Spleen (tissue), 11 donors: Measurements from ENCODE around the gene PTBP2. TPM values are rescaled to one million over a fixed set of nuclear protein-coding genes. Genes with fewer than 3 reads are reported as not detected.

Experiments used
- DNase-seq: peaks from one replicate; pipeline ENCODE4 v3.0.0-alpha.2; 2020
- H3K27ac ChIP-seq, 8 donors: fragments of 200-600 bp; sonication (generic) in 7 of 8; 1 replicate in 4 of 8; 2 replicates in 4 of 8; pipeline versions ENCODE4 v1.5.0 to v1.8.0; 2016 to 2021; ENCODE audit warnings: inconsistent platforms in 4 of 8, mild to moderate bottlenecking in 4 of 8, moderate library complexity in 1 of 8
- H3K27me3 ChIP-seq, 7 donors: fragments of 200-600 bp; sonication (generic) in 6 of 7; replicated peaks in 1 of 7; 1 replicate in 4 of 7; 2 replicates in 3 of 7; pipeline versions ENCODE4 v1.5.0 to v1.8.0; 2016 to 2021; ENCODE audit warnings: inconsistent platforms in 3 of 7, mild to moderate bottlenecking in 1 of 7
- H3K36me3 ChIP-seq, 6 donors: fragments of 200-600 bp; sonication (generic) in 5 of 6; 1 replicate in 4 of 6; 2 replicates in 2 of 6; pipeline versions ENCODE4 v1.5.0 to v1.8.0; 2016 to 2021; ENCODE audit warnings: inconsistent platforms in 2 of 6
- H3K4me1 ChIP-seq, 6 donors: fragments of 200-600 bp; sonication (generic) in 5 of 6; 1 replicate in 3 of 6; 2 replicates in 3 of 6; pipeline versions ENCODE4 v1.5.0 to v1.8.0; 2016 to 2021; ENCODE audit warnings: inconsistent platforms in 3 of 6
- H3K4me3 ChIP-seq, 8 donors: fragments of 200-600 bp; sonication (generic) in 7 of 8; 1 replicate in 4 of 8; 2 replicates in 4 of 8; pipeline versions ENCODE4 v1.5.0 to v1.8.0; 2016 to 2021; ENCODE audit warnings: inconsistent platforms in 4 of 8, mild to moderate bottlenecking in 4 of 8, moderate library complexity in 2 of 8
- H3K9me3 ChIP-seq, 8 donors: fragments of 200-600 bp; sonication (generic) in 7 of 8; 1 replicate in 4 of 8; 2 replicates in 4 of 8; pipeline versions ENCODE4 v1.5.0 to v1.8.0; 2016 to 2021; ENCODE audit warnings: inconsistent platforms in 4 of 8
- POLR2A ChIP-seq, 3 donors: fragments of 450-650 bp; IDR thresholded peaks; one replicate each; pipeline ENCODE4 v1.5.1; 2017; ENCODE audit warnings: antibody characterized with exemption in 3 of 3, mild to moderate bottlenecking in 1 of 3
- POLR2AphosphoS5 ChIP-seq, 3 donors: sonication (generic); formaldehyde crosslinking; IDR thresholded peaks; one replicate each; pipeline ENCODE4 v1.5.1; 2017; ENCODE audit warnings: antibody characterized with exemption in 3 of 3
- WGBS, 5 donors: extraction: QIAGEN DNeasy Blood & Tissue Kit in 3 of 5; methylation state at CpG; one replicate each; pipeline versions ENCODE4 v1.1.5 to v1.1.7; 2013 to 2018; 5-methylcytosine and 5-hydroxymethylcytosine counted together
- intact Hi-C: fragments of 100-400 bp; cut with DNase I; formaldehyde crosslinking; loops from one replicate; pipeline ENCODE4 v1.15.0; 2023; ENCODE audit warnings: low total_unique reads
- polyA plus RNA-seq, 3 donors: library from polyadenylated mRNA; stranded (reverse); fragments of 200-250 nt; gene quantifications; one replicate each; pipeline ENCODE4 v1.2.1, GENCODE V29; 2013
- total RNA-seq, 7 donors: library from RNA; depleted of rRNA in 3 of 7; stranded (reverse); fragments of >200 nt in 3 of 7; fragmentation: NEBNext Ultra II Directional in 4 of 7; extraction: Animal tissue kit (Norgen Biotek cat#: 25700) in 4 of 7; gene quantifications; one replicate each; pipeline versions ENCODE4 v1.1.0 to v1.2.1, GENCODE V29; 2016 to 2021
- TF ChIP-seq, protein P1 (sequence below), 11 experiments: fragments of 200-600 bp in 7 of 11; fragments of 450-650 bp in 4 of 11; sonication (generic) in 4 of 11; IDR thresholded peaks in 8 of 11; conservative IDR thresholded peaks in 3 of 11; 1 replicate in 7 of 11; 2 replicates in 4 of 11; pipeline versions ENCODE4 v1.4.0 to v1.8.0; 2016 to 2021; ENCODE audit warnings: antibody characterized with exemption in 11 of 11, inconsistent platforms in 4 of 11, mild to moderate bottlenecking in 1 of 11
- donor health status: healthy with polysubstance abuse.
- donor health status: DM: no; HTN: no; CAD: no; lungs with moderate emphysema.
- donor health status: DM: no; HTN: no; CAD: no.
- donor health status: Bipolar disorder and iron deficiency.
- donor health status: healthy.
- donor health status: DM: no; HTN: no; CAD: no.
- donor health status: DM: yes; HTN: yes; CAD: no.

PTBP2 gene
- total and polyA plus RNA-seq, 10 donors: 15.4 to 89.9 (median 25.9) TPM

DNA sequence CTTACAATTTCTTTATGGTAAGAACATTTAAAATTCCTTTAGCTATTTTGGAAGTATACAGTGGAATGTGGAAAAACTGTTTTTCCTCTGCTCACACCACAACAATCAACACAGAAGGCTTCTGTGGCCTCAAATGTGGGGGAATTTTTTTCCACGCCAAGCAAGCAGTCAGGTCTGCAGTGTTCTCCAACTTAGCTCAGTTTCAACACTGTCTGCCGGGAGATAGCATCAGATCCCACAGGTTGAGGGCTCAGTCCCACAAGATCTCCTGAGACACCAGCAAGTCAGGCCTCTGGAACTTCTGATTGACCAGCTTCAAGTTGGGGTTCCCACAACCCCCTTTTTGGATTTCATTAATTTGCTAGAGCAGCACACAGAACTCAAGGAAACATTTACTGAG, 50.3 kb downstream of the PTBP2 start:
- Histone ChIP-seq H3K36me3 (peaks cover 0 to 69% (median 14%) of the 10 kb centered on the region in 6 donors), H3K4me1 (no peaks in the 10 kb centered on the region), H3K4me3 (no peak overlapping the region), H3K27ac (no peak overlapping the region), H3K9me3 (no peaks in the 10 kb centered on the region), H3K27me3 (no peaks in the 10 kb centered on the region)
- WGBS, 5 donors: 91 to 97% (median 96%) methylated on average over 2 of the region's 2 CpGs
- intact Hi-C loops: no loop called here
- no peak for TF ChIP-seq POLR2A (IDR thresholded peaks at IDR 0.05)
- TF ChIP-seq POLR2AphosphoS5 (IDR thresholded peaks at IDR 0.05): no peak
- TF ChIP-seq, protein P1, sequence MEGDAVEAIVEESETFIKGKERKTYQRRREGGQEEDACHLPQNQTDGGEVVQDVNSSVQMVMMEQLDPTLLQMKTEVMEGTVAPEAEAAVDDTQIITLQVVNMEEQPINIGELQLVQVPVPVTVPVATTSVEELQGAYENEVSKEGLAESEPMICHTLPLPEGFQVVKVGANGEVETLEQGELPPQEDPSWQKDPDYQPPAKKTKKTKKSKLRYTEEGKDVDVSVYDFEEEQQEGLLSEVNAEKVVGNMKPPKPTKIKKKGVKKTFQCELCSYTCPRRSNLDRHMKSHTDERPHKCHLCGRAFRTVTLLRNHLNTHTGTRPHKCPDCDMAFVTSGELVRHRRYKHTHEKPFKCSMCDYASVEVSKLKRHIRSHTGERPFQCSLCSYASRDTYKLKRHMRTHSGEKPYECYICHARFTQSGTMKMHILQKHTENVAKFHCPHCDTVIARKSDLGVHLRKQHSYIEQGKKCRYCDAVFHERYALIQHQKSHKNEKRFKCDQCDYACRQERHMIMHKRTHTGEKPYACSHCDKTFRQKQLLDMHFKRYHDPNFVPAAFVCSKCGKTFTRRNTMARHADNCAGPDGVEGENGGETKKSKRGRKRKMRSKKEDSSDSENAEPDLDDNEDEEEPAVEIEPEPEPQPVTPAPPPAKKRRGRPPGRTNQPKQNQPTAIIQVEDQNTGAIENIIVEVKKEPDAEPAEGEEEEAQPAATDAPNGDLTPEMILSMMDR (IDR thresholded peaks at IDR 0.05 in 8 of 11, conservative IDR thresholded peaks at IDR 0.05 in 3 of 11): no peak
- no peak for DNase-seq

DNA sequence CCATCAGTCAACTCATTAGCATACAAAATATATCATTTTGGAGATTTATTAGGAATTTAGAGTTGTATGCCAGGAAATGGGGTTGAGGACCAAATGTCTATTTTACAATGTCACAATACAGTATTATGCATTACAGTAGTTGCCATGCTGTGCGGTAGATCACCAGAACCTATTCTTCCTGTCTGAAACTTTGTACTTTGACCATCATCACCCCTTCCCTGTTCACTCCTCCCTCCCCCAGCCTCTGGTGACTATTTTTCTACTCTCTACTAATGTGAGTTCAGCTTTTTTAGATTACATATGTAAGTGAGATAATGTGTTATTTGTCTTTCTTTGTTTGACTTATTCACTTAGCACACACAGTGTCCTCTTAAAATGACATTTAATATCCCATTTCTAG, 50.8 kb downstream of the PTBP2 start:
- Histone ChIP-seq H3K36me3 (peaks cover 0 to 74% (median 14%) of the 10 kb centered on the region in 6 donors), H3K4me1 (no peaks in the 10 kb centered on the region), H3K27ac (no peak overlapping the region), H3K9me3 (no peaks in the 10 kb centered on the region), H3K27me3 (no peaks in the 10 kb centered on the region), H3K4me3 (no peak overlapping the region)
- DNase-seq: no peak
- WGBS, 5 donors: 89 to 100% (median 94%) methylated on average over 1 of the region's 1 CpG
- intact Hi-C loops: no loop called here
- TF ChIP-seq POLR2AphosphoS5 (IDR thresholded peaks at IDR 0.05): no peak
- TF ChIP-seq POLR2A (IDR thresholded peaks at IDR 0.05): no peak
- TF ChIP-seq, protein P1 (IDR thresholded peaks at IDR 0.05 in 8 of 11, conservative IDR thresholded peaks at IDR 0.05 in 3 of 11): no peak

DNA sequence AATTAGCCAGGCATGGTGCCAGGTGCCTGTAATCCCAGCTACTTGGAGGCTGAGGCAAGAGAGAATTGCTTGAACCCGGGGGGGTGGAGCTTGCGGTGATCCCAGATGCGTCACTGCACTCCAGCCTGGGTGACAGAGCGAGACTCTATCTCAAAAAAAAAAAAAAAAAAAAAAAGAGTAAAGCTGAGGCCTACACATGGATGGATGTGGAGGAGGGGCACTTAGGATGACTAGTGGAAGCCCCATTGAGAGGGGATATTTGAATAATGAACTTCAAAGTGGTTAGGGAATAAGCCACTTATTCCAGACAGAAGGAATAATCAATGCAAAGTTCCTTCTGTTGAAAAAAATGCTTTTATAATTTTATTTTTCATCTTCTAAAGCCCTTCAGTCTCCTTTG, 51.4 kb downstream of the PTBP2 start:
- no peak overlapping the region for H3K4me3 ChIP-seq
- no peaks in the 10 kb centered on the region for H3K9me3 ChIP-seq
- DNase-seq: no peak
- no peaks in the 10 kb centered on the region for H3K4me1 ChIP-seq
- peaks cover 0 to 80% (median 14%) of the 10 kb centered on the region in 6 donors for H3K36me3 ChIP-seq
- 98 to 100% (median 99%) methylated on average over 4 of the region's 4 CpGs for WGBS, 5 donors
- H3K27ac ChIP-seq: no peak overlapping the region
- intact Hi-C loops: no loop called here
- TF ChIP-seq POLR2A (IDR thresholded peaks at IDR 0.05): no peak
- TF ChIP-seq, protein P1 (IDR thresholded peaks at IDR 0.05 in 8 of 11, conservative IDR thresholded peaks at IDR 0.05 in 3 of 11): no peak
- no peak for TF ChIP-seq POLR2AphosphoS5 (IDR thresholded peaks at IDR 0.05)
- no peaks in the 10 kb centered on the region for H3K27me3 ChIP-seq

DNA sequence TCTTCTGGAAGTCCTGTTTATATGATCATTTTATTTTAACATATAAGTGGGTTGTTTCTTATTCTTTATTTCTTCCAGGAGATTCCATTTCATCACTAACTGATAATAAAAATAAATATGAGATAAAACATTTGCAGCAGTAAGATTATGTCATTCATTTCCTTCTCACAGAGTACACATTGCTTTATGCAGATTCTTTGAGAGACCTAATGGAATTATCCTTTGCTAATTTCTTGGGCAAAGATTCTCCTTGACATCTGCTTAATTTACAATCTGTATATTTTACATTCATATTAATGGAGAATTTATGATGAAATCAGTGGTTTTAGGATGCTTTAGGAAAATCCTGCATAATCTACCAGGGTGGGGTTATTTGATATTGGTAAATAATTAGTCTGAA, 60.6 kb downstream of the PTBP2 start:
- Histone ChIP-seq H3K9me3 (no peaks in the 10 kb centered on the region), H3K36me3 (peaks cover 0 to 100% (median 43%) of the 10 kb centered on the region in 6 donors), H3K27ac (no peak overlapping the region), H3K4me3 (no peak overlapping the region), H3K4me1 (no peaks in the 10 kb centered on the region), H3K27me3 (no peaks in the 10 kb centered on the region)
- intact Hi-C loops: no loop called here
- TF ChIP-seq, protein P1 (IDR thresholded peaks at IDR 0.05 in 8 of 11, conservative IDR thresholded peaks at IDR 0.05 in 3 of 11): no peak
- no peak for TF ChIP-seq POLR2AphosphoS5 (IDR thresholded peaks at IDR 0.05)
- TF ChIP-seq POLR2A (IDR thresholded peaks at IDR 0.05): no peak
- no peak for DNase-seq
